ENCODE results near the gene FOXA2. TPM values are rescaled to one million over a fixed set of nuclear protein-coding genes. Genes with fewer than 3 reads are reported as not detected.

FOXA2 gene
- total and polyA plus RNA-seq, 7 donors, result 5.8 to 12.7 (median 9.6) TPM; not detected in 4

GRCh38 chr20:22569353-22569752 is 15.0 kb downstream of the FOXA2 start:
- Histone ChIP-seq H3K4me1 (peaks cover 0 to 12% (median 5%) of the 10 kb centered on the region in 4 donors), H3K27ac (no peak overlapping the region), H3K9me3 (no peaks in the 10 kb centered on the region), H3K36me3 (no peaks in the 10 kb centered on the region), H3K27me3 (peaks cover 26 to 98% (median 71%) of the 10 kb centered on the region in 3 donors), H3K4me3 (no peak overlapping the region)
- no peak for DNase-seq
- TF ChIP-seq POLR2AphosphoS5 (IDR thresholded peaks at IDR 0.05) (no peak), POLR2A (IDR thresholded peaks at IDR 0.05) (no peak), CTCF (IDR thresholded peaks at IDR 0.05) (no peak)
- intact Hi-C loops (cut with DNase I), result no loop called here
- WGBS, 2 donors, result 33 to 66% methylated on average over 11 of the region's 11 CpGs

GRCh38 chr20:22568872-22569344 is 15.5 kb downstream of the FOXA2 start:
- 4 to 9% methylated on average over 31 of the region's 31 CpGs for WGBS, 2 donors
- no peak for TF ChIP-seq POLR2AphosphoS5 (IDR thresholded peaks at IDR 0.05)
- no peak for TF ChIP-seq POLR2A (IDR thresholded peaks at IDR 0.05)
- no peak for TF ChIP-seq CTCF (IDR thresholded peaks at IDR 0.05)
- TF ChIP-seq EP300 (IDR thresholded peaks at IDR 0.05), result no peak
- peaks cover 25 to 98% (median 73%) of the 10 kb centered on the region in 3 donors for H3K27me3 ChIP-seq

DNA sequence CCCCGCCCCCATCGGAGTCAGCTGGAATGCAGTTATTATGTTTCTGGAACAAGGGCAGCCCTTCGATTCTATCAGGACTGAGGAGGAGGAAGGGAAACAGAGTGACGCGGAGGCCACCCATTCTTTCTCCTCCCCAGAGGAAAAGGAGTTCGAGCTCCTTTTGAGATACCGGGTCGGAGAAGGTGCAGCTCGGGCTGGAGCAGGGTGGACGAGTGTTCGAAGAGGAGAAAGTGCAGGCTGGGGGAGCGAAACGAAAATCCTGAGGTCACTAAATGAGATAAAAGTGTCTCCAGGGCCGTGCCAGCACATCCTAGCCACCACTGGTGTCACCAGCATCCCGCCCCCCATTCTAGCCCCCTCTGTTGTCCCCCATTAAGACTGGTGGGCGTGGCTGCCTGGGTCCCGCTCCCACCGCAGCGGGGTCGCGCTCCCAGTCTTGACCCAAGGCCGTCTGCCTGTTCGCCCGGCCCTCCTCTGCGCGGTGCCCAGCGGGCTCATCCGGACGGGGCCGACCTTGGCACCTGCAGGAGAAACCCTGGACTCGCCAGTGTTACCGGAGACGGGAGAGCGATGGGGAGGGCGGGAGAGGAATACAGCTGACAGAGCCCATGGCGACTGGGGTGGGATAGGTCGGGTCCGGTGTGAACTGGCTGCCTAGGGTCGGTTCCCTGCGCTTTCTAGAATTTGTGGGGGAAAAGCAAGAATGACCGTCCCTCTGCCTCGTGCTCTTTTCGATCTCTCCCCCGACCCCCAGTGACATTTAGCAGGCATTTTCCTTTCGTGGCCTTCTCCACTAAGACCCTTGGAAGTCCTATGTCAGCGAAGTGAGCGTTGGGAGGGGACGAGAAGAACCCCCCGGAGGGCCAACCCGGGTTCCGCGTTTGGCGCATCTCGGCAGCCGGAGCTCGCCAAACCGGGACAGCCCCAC is 16.2 kb downstream of the FOXA2 start:
- WGBS, 2 donors, result 20 to 52% methylated on average over 57 of the region's 57 CpGs
- TF ChIP-seq POLR2AphosphoS5 (IDR thresholded peaks at IDR 0.05) (no peak), CTCF (IDR thresholded peaks at IDR 0.05) (no peak), POLR2A (IDR thresholded peaks at IDR 0.05) (no peak), EP300 (IDR thresholded peaks at IDR 0.05) (no peak)
- peaks cover 21 to 99% (median 71%) of the 10 kb centered on the region in 3 donors for H3K27me3 ChIP-seq
- DNase-seq, result no peak
- peaks cover 0 to 12% (median 5%) of the 10 kb centered on the region in 4 donors for H3K4me1 ChIP-seq
- no peak overlapping the region for H3K27ac ChIP-seq
- no peaks in the 10 kb centered on the region for H3K9me3 ChIP-seq
- intact Hi-C loops (cut with DNase I), result no loop called here
- H3K4me3 ChIP-seq, result no peak overlapping the region
- H3K36me3 ChIP-seq, result no peaks in the 10 kb centered on the region

More at GRCh38 chr20:22568872-22569344, 15.5 kb downstream of the FOXA2 start:
- Histone ChIP-seq H3K4me3 (no peak overlapping the region), H3K36me3 (no peaks in the 10 kb centered on the region), H3K4me1 (peaks cover 0 to 12% (median 5%) of the 10 kb centered on the region in 4 donors), H3K9me3 (no peaks in the 10 kb centered on the region), H3K27ac (no peak overlapping the region)
- intact Hi-C loops (cut with DNase I), result no loop called here
- no peak for DNase-seq

GRCh38 chr20:22566876-22567658 is 17.3 kb downstream of the FOXA2 start:
- intact Hi-C loops (cut with DNase I), result no loop called here
- peaks cover 0 to 12% (median 5%) of the 10 kb centered on the region in 4 donors for H3K4me1 ChIP-seq
- no peak overlapping the region for H3K27ac ChIP-seq
- TF ChIP-seq CTCF (IDR thresholded peaks at IDR 0.05) (no peak), EP300 (IDR thresholded peaks at IDR 0.05) (no peak), POLR2A (IDR thresholded peaks at IDR 0.05) (no peak), POLR2AphosphoS5 (IDR thresholded peaks at IDR 0.05) (no peak)
- H3K36me3 ChIP-seq, result no peaks in the 10 kb centered on the region
- H3K27me3 ChIP-seq, result peaks cover 17 to 99% (median 63%) of the 10 kb centered on the region in 3 donors
- WGBS, 2 donors, result 32 to 76% methylated on average over 13 of the region's 13 CpGs
- no peaks in the 10 kb centered on the region for H3K9me3 ChIP-seq
- no peak overlapping the region for H3K4me3 ChIP-seq
- DNase-seq, result no peak

All from sigmoid colon (tissue), 7 donors.